Tibial artery (tissue), 4 donors: Measurements from ENCODE around the gene CACNA1A.

Source experiments
- DNase-seq, 2 donors: peaks; one replicate each; pipeline ENCODE4 v3.0.0-alpha.2; 2019
- H3K27ac ChIP-seq, 2 donors: fragments of 200-600 bp; sonication (generic) in 1 of 2; 1 replicate in 1 of 2; 2 replicates in 1 of 2; pipeline ENCODE4 v1.5.1; 2018 to 2019; ENCODE audit warnings: mild to moderate bottlenecking in 1 of 2
- H3K27me3 ChIP-seq, 2 donors: fragments of 200-600 bp; sonication (generic) in 1 of 2; one replicate each; pipeline versions ENCODE4 v1.5.1 to v1.6.0; 2016 to 2019
- H3K36me3 ChIP-seq, 3 donors: fragments of 200-600 bp; sonication (generic) in 2 of 3; one replicate each; pipeline ENCODE4 v1.5.1; 2016 to 2019; ENCODE audit warnings: mild to moderate bottlenecking in 2 of 3
- H3K4me1 ChIP-seq, 4 donors: fragments of 200-600 bp; sonication (generic) in 2 of 4; 1 replicate in 3 of 4; 2 replicates in 1 of 4; pipeline ENCODE4 v1.5.1; 2016 to 2019
- H3K4me3 ChIP-seq, 2 donors: fragments of 200-600 bp; sonication (generic) in 1 of 2; 1 replicate in 1 of 2; 2 replicates in 1 of 2; pipeline ENCODE4 v1.5.1; 2018 to 2019; ENCODE audit warnings: mild to moderate bottlenecking in 2 of 2
- H3K9me3 ChIP-seq, 3 donors: fragments of 200-600 bp; sonication (generic) in 1 of 3; one replicate each; pipeline ENCODE4 v1.5.1; 2016 to 2019
- CTCF ChIP-seq, 2 experiments: fragments of 200-600 bp in 1 of 2; fragments of 450-650 bp in 1 of 2; IDR thresholded peaks; one replicate each; pipeline ENCODE4 v1.5.1; 2017 to 2019; ENCODE audit warnings: antibody characterized with exemption in 2 of 2, mild to moderate bottlenecking in 1 of 2, moderate library complexity in 1 of 2
- intact Hi-C: fragments of 100-400 bp; cut with DNase I; formaldehyde crosslinking; loops from one replicate; pipeline ENCODE4 v1.15.0; 2023; ENCODE audit warnings: low total_unique reads

CACNA1A gene

GRCh38 chr19:13460045-13460444 is 46.2 kb downstream of the CACNA1A start:
- Histone ChIP-seq H3K4me1 (no peaks in the 10 kb centered on the region), H3K27me3 (peaks cover 0 to 31% of the 10 kb centered on the region in 2 donors), H3K4me3 (no peak overlapping the region), H3K9me3 (no peaks in the 10 kb centered on the region), H3K27ac (no peak overlapping the region), H3K36me3 (no peaks in the 10 kb centered on the region)
- no peak for TF ChIP-seq CTCF (IDR thresholded peaks at IDR 0.05)
- intact Hi-C loops: no loop called here
- DNase-seq: no peak

DNA sequence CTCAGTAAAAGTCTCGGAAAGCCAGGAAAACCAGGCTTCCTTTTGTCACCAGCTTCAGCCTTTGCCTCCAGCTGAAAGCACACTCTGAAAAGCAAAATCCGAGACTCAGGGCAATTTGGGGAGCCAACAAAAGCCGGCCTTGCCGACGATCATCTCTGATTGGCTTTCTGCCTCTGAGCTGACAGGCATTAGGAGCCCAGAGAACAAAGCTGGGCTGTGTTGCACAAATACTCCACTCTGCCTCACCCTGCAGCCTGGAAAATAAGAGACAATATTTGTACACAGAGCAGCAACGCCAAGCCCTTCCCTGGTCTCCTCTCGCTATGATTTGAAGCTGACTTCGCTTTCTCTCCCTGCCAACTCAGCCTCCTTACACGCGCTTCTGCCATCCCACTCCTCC is 46.9 kb downstream of the CACNA1A start:
- no peaks in the 10 kb centered on the region for H3K4me1 ChIP-seq
- H3K36me3 ChIP-seq: no peaks in the 10 kb centered on the region
- DNase-seq: no peak
- intact Hi-C loops: no loop called here
- H3K9me3 ChIP-seq: no peaks in the 10 kb centered on the region
- no peak overlapping the region for H3K27ac ChIP-seq
- H3K27me3 ChIP-seq: peaks cover 0 to 31% of the 10 kb centered on the region in 2 donors
- H3K4me3 ChIP-seq: no peak overlapping the region
- no peak for TF ChIP-seq CTCF (IDR thresholded peaks at IDR 0.05)

DNA sequence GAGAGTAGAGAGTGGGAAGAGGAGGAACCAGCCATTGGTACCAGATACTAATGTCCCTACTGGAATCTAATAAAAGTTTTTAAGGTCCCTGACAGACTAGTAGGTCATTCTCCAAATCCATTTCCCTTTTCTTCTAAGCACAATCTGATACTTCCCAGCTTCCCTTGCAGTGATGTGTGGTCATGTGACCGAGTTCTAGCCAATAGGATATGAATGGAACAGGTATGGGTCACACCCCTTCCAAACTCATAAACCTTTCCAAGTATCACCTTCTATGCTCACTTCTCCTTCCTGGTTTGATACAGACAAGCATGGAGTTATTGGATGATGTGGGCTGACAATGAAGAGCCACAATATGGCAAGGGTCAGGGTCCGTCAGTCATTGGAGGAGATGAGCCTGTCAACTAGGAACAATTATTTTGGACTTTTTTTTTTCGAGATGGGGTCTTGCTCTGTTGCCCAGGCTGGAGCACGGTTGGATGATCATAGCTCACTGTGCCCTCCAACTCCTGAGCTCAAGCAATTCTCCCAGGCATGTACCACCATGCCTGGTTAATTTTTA is 54.8 kb downstream of the CACNA1A start:
- intact Hi-C loops: no loop called here
- no peak overlapping the region for H3K27ac ChIP-seq
- peaks cover 0 to 24% (median 16%) of the 10 kb centered on the region in 3 donors for H3K9me3 ChIP-seq
- no peak for TF ChIP-seq CTCF (IDR thresholded peaks at IDR 0.05)
- peaks cover 0 to 3% of the 10 kb centered on the region in 2 donors for H3K27me3 ChIP-seq
- no peaks in the 10 kb centered on the region for H3K4me1 ChIP-seq
- DNase-seq: no peak
- H3K4me3 ChIP-seq: no peak overlapping the region
- H3K36me3 ChIP-seq: no peaks in the 10 kb centered on the region

DNA sequence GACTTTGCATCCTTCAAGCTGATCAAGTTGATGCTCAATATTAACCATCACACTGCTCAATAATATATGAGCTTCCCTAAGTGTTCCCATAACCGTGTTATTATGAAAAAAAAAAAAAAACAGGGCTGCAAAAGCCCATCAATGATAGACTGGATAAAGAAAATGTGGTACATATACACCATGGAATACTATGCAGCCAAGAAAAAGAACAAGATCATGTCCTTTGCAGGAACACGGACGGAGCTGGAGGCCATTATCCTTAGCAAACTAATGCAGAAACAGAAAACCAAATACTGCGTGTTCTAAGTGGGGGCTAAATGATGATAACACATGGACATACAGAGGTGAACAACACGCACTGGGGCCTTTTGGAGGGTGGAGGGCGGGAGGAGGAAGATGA is 58.3 kb downstream of the CACNA1A start:
- Histone ChIP-seq H3K36me3 (no peaks in the 10 kb centered on the region), H3K4me3 (no peak overlapping the region), H3K27me3 (peaks cover 0 to 3% of the 10 kb centered on the region in 2 donors), H3K9me3 (peaks cover 0 to 24% (median 16%) of the 10 kb centered on the region in 3 donors), H3K4me1 (no peaks in the 10 kb centered on the region), H3K27ac (no peak overlapping the region)
- intact Hi-C loops: no loop called here
- no peak for TF ChIP-seq CTCF (IDR thresholded peaks at IDR 0.05)
- DNase-seq: no peak

DNA sequence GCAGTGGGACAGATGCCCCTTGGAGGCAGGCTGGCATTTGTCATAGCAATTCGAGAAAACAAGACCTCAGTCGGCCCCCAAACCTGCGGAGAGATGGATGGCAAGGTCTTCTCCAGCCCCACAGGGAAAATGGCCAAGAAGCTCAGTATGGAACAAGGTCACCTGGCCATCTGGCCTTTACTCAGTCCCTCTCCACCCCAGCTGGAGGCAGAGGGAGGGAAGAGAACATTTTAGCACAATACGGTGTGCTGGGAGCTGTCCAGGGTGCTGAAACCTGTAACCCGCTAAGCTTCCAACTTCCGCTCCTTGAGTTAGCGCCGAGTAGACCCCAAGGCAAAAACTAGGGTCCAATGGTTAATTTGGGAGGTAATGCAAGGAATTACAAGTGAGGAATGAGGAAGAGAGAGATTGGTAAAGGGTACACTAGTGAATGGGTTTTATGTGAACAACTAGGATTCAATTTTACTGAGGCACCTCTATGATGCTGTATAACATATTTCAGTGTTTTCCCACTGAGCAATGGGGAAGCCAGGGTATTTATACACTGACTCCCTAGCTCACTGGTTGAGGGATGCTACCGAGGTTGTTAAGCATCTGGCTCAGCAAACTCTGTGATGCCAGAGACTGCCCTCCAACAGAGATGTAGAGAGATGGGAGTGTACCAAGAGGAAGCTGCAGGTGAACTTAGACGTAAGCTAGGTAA is 64.3 kb downstream of the CACNA1A start:
- Histone ChIP-seq H3K4me1 (no peaks in the 10 kb centered on the region), H3K27me3 (peaks cover 0 to 11% of the 10 kb centered on the region in 2 donors), H3K27ac (no peak overlapping the region), H3K4me3 (no peak overlapping the region), H3K36me3 (no peaks in the 10 kb centered on the region), H3K9me3 (no peaks in the 10 kb centered on the region)
- intact Hi-C loops: no loop called here
- no peak for DNase-seq
- TF ChIP-seq CTCF (IDR thresholded peaks at IDR 0.05): no peak
